K562 (cell line): ENCODE results near the gene PPP1R37. TPM values are rescaled to one million over a fixed set of nuclear protein-coding genes. Genes with fewer than 3 reads are reported as not detected.

Experiments
- ATAC-seq: fragments of 200-7000 bp; cut with Tn5 transposase; 3 replicates; pipeline ENCODE4 v1.9.1; 2020; ENCODE audit warnings: moderate library complexity
- BruUV-seq: library from RNA; stranded (reverse); fragments of 400-500 nt; replicated peaks from 2 replicates; lab custom pipeline; 2021; lab: Mats Ljungman, UMichigan
- CTCF ChIA-PET: fragments of 300-600 bp; formaldehyde crosslinking; extraction: SDS; loops from one replicate; lab custom pipeline; 2021; ENCODE audit warnings: low intra/inter-chr PET ratio; lab: Yijun Ruan, JAX
- POLR2A ChIA-PET: fragments of 300-600, 350-650 bp; sonication (Branson Sonifier 250); formaldehyde crosslinking; extraction: SDS; loops from one replicate; lab custom pipeline; 2021; ENCODE audit warnings: antibody characterized with exemption, inconsistent platforms; lab: Yijun Ruan, JAX
- DNase-seq, 4 experiments: peaks; one replicate each; pipeline versions ENCODE4 v3.0.0 to v3.0.0-alpha.2; 2011 to 2018; ENCODE audit warnings: low spot score in 3 of 4, mixed read lengths in 3 of 4; ENCODE audit errors: extremely low read depth in 1 of 4
- FAIRE-seq: peaks from 2 replicates; lab custom pipeline; 2011; peaks lifted over from hg19 to GRCh38; lab: Jason Lieb, UNC
- H2AFZ ChIP-seq: 2 replicates; pipeline ENCODE4 v1.6.0; 2011; ENCODE audit warnings: low read depth, low read length, control low read depth, inconsistent platforms
- H3K27ac ChIP-seq: fragments of 200-600 bp; 3 replicates; pipeline ENCODE4 v1.8.0; 2011; ENCODE audit warnings: low read depth, mild to moderate bottlenecking, control low read depth, inconsistent platforms, low read length, moderate library complexity, mixed read lengths; ENCODE audit errors: extremely low read depth
- H3K27me3 ChIP-seq, 2 experiments: fragments of 300-600 bp in 1 of 2; 2 replicates in 1 of 2; 3 replicates in 1 of 2; pipeline versions ENCODE4 v1.6.0 to v1.8.0; 2011; ENCODE audit warnings: inconsistent platforms in 2 of 2, low read length in 2 of 2, mild to moderate bottlenecking in 1 of 2, mixed read lengths in 1 of 2, moderate library complexity in 1 of 2; ENCODE audit not compliant: control insufficient read depth in 2 of 2, insufficient read depth in 2 of 2
- H3K36me3 ChIP-seq: fragments of 300-600 bp; 3 replicates; pipeline ENCODE4 v1.8.0; 2011; ENCODE audit warnings: mild to moderate bottlenecking, low read length, inconsistent platforms; ENCODE audit not compliant: control insufficient read depth, insufficient read depth
- H3K4me1 ChIP-seq, 2 experiments: fragments of 200-600 bp in 1 of 2; replicated peaks in 1 of 2; 2 replicates in 1 of 2; 3 replicates in 1 of 2; pipeline versions ENCODE4 v1.5.1 to v1.8.0; 2011; ENCODE audit warnings: inconsistent platforms in 2 of 2, low read length in 2 of 2, mild to moderate bottlenecking in 1 of 2, mixed read lengths in 1 of 2, moderate library complexity in 1 of 2; ENCODE audit not compliant: control insufficient read depth in 2 of 2, insufficient read depth in 2 of 2
- H3K4me2 ChIP-seq: 2 replicates; pipeline ENCODE4 v1.6.1; 2011; ENCODE audit warnings: low read length, control low read depth, inconsistent platforms, mixed read lengths; ENCODE audit not compliant: insufficient read depth
- H3K4me3 ChIP-seq: fragments of 200-600 bp; sonication (generic), shearing (Covaris generic); 2 replicates; pipeline ENCODE4 v1.5.1; 2016; ENCODE audit warnings: control low read depth, inconsistent platforms
- H3K79me2 ChIP-seq: fragments of 200-600 bp; 3 replicates; pipeline ENCODE4 v1.8.0; 2011; ENCODE audit warnings: low read length, inconsistent platforms; ENCODE audit not compliant: control insufficient read depth, insufficient read depth
- H3K9ac ChIP-seq, 2 experiments: 2 replicates each; pipeline versions ENCODE4 v1.6.0 to v1.6.1; 2011; ENCODE audit warnings: low read depth in 2 of 2, low read length in 2 of 2, control low read depth in 1 of 2, inconsistent platforms in 1 of 2, mild to moderate bottlenecking in 1 of 2, mixed read lengths in 1 of 2; ENCODE audit not compliant: insufficient read depth in 1 of 2
- H3K9me1 ChIP-seq: one replicate; pipeline ENCODE4 v1.6.0; 2011; ENCODE audit warnings: inconsistent platforms, mild to moderate bottlenecking, low read length, moderate library complexity; ENCODE audit not compliant: control insufficient read depth, insufficient read depth
- H3K9me3 ChIP-seq: replicated peaks from 2 replicates; pipeline ENCODE4 v1.5.1; 2011; ENCODE audit warnings: low read depth, low read length, inconsistent platforms; ENCODE audit not compliant: control insufficient read depth, insufficient read depth
- H4K20me1 ChIP-seq: replicated peaks from 2 replicates; pipeline ENCODE4 v1.6.1; 2011; ENCODE audit warnings: low read length, inconsistent platforms, mixed read lengths; ENCODE audit not compliant: control insufficient read depth, insufficient read depth
- AFF1 ChIP-seq, 2 experiments: fragments of 450-650 bp; IDR thresholded peaks; 2 replicates each; pipeline ENCODE4 v1.6.1; 2018; ENCODE audit warnings: mild to moderate bottlenecking in 2 of 2, low read depth in 1 of 2; ENCODE audit not compliant: partially characterized antibody in 2 of 2
- ARID2 ChIP-seq: fragments of 450-650 bp; IDR thresholded peaks from 2 replicates; pipeline ENCODE4 v1.6.1; 2017; ENCODE audit warnings: antibody characterized with exemption, mild to moderate bottlenecking
- ETV6 ChIP-seq, 3 experiments: fragments of 150-350 bp in 1 of 3; sonication (generic) in 1 of 3; formaldehyde crosslinking in 1 of 3; IDR thresholded peaks; 2 replicates each; pipeline versions ENCODE4 v1.6.1 to v1.8.0; 2014 to 2022; ENCODE audit warnings: borderline replicate concordance in 2 of 3, low read depth in 2 of 3, antibody characterized with exemption in 1 of 3, low read length in 1 of 3, mild to moderate bottlenecking in 1 of 3, missing genetic modification reagents in 1 of 3
- HMGN3 ChIP-seq: IDR thresholded peaks from 2 replicates; pipeline ENCODE4 v1.6.1; 2011; ENCODE audit warnings: borderline replicate concordance, low read depth, mild to moderate bottlenecking, mixed read lengths, low read length; ENCODE audit not compliant: insufficient read length; ENCODE audit errors: extremely low read depth
- POLR2G ChIP-seq: fragments of 200-400 bp; formaldehyde crosslinking; IDR thresholded peaks from 2 replicates; pipeline ENCODE4 v1.6.1; 2017; ENCODE audit warnings: low read depth, mild to moderate bottlenecking, antibody characterized with exemption, low read length, moderate library complexity
- TSHZ1 ChIP-seq: fragments of 250-450 bp; sonication (Bioruptor Pico); IDR thresholded peaks from 2 replicates; pipeline ENCODE4 v1.4.0; 2020; ENCODE audit warnings: mild to moderate bottlenecking, moderate library complexity
- ZNF584 ChIP-seq: fragments of 200-800 bp; sonication (Bioruptor generic); IDR thresholded peaks from 2 replicates; pipeline ENCODE4 v1.6.1; 2016; ENCODE audit warnings: low read depth, mild to moderate bottlenecking, missing genetic modification characterization, missing compliant biosample characterization
- WGBS: fragments of 100-300 bp; shearing (Covaris generic); methylation state at CpG from one replicate; pipeline ENCODE4 v1.1.6; 2016; ENCODE audit warnings: low coverage, mixed read lengths; ENCODE audit not compliant: insufficient coverage; ENCODE audit errors: missing lambda C conversion rate; 5-methylcytosine and 5-hydroxymethylcytosine counted together
- in situ Hi-C: fragments of 300-500 bp; cut with MboI; formaldehyde crosslinking; loops from 4 replicates; pipeline ENCODE4 v1.15.0; 2018; ENCODE audit warnings: inconsistent platforms, mixed read lengths
- intact Hi-C: fragments of 100-400 bp; cut with micrococcal nuclease; formaldehyde crosslinking; loops from 2 replicates; pipeline ENCODE4 v1.14.2; 2022
- polyA plus RNA-seq, 8 experiments: library from polyadenylated mRNA; depleted of rRNA in 4 of 8; stranded (reverse) in 5 of 8; unstranded in 3 of 8; fragments of >200 nt; fragmentation: Nextera tagmentation in 2 of 8; fragmentation: Illumina TruSeq in 1 of 8; extraction: Ambion mirVana in 2 of 8; extraction: Trizol in 1 of 8; gene quantifications; 2 replicates each; pipeline versions ENCODE4 v1.2.1 to v1.2.3, GENCODE V29; 2011 to 2014; ENCODE audit warnings: inconsistent platforms in 1 of 8, missing spikeins in 1 of 8
- total RNA-seq, 7 experiments: library from RNA; depleted of rRNA in 6 of 7; stranded (reverse); fragments of >200 nt in 6 of 7; fragmentation: Illumina TruSeq in 2 of 7; extraction: Trizol in 2 of 7; gene quantifications; 2 replicates each; pipeline versions ENCODE4 v1.2.1 to v1.2.3, GENCODE V29; 2011 to 2021; ENCODE audit warnings: low replicate concordance in 1 of 7

The PPP1R37 gene
- total and polyA plus RNA-seq, 9 of the 15 experiments (the other 6 are each of a cell fraction or from before 2014, with no cell fraction given) = 0.04 to 20.3 (median 7.3) TPM

- TF ChIP-seq TSHZ1 = no peak
- TF ChIP-seq ETV6 (IDR thresholded peaks at IDR 0.05; ENCODE audit: borderline replicate concordance in 1 of 2, low read depth in 2 of 2, low read length in 1 of 2) = no peak
- TF ChIP-seq ETV6 (CRISPR knock-in tag; IDR thresholded peaks at IDR 0.05; ENCODE audit: borderline replicate concordance) = no peak
- peak; percentile 19 for TF ChIP-seq HMGN3
Measured at GRCh38 chr19:45069056-45069455, 23.9 kb upstream of the PPP1R37 start (continued).

- no peak overlapping the region for H3K9ac ChIP-seq
- no peak for DNase-seq
- no peaks in the 10 kb centered on the region for H3K9me3 ChIP-seq
- in situ Hi-C loops = no loop called here
- TF ChIP-seq ZNF584 (CRISPR knock-in tag) = no peak
- 0 out of 2 replicates have a peak, but pooled peaks have one; percentile 32 for TF ChIP-seq POLR2G
- TF ChIP-seq ARID2 = no peak
- TF ChIP-seq AFF1 (IDR thresholded peaks at IDR 0.05; ENCODE audit: low read depth in 1 of 2, partially characterized antibody in 2 of 2) = no peak
- intact Hi-C loops = no loop called here
- peaks cover 71% of the 10 kb centered on the region; the same call in 2 of the 3 replicates for H3K36me3 ChIP-seq
- no peak overlapping the region for H3K4me3 ChIP-seq
- peaks cover 15% of the 10 kb centered on the region for H3K79me2 ChIP-seq
- ChIA-PET POLR2A (interaction anchor here (1.8 kb wide), 1 partner anchor 29 kb away, joined by 5 read pairs; no protein-coding TSS in a partner anchor), CTCF (no interaction called here)
- BruUV-seq = no TSS peak
- H3K27me3 ChIP-seq = no peaks in the 10 kb centered on the region
- no peak overlapping the region for H3K27ac ChIP-seq
- H4K20me1 ChIP-seq = peaks cover 7% of the 10 kb centered on the region; the same call in 1 of the 2 replicates
- FAIRE-seq = no peak
- 92% methylated on average over 5 of the region's 6 CpGs for WGBS
- ATAC-seq = no peak
- H3K9me1 ChIP-seq = no peaks in the 10 kb centered on the region
- H3K4me2 ChIP-seq = no peak overlapping the region
- peaks cover 2 to 37% of the 10 kb centered on the region in 2 experiments; a peak in 2 of 5 replicates for H3K4me1 ChIP-seq
- no peak overlapping the region for H2AFZ ChIP-seq
Measured at GRCh38 chr19:45070214-45070613, 22.8 kb upstream of the PPP1R37 start.
